ENCODE data around the gene PIK3C2A.

PIK3C2A gene

DNA sequence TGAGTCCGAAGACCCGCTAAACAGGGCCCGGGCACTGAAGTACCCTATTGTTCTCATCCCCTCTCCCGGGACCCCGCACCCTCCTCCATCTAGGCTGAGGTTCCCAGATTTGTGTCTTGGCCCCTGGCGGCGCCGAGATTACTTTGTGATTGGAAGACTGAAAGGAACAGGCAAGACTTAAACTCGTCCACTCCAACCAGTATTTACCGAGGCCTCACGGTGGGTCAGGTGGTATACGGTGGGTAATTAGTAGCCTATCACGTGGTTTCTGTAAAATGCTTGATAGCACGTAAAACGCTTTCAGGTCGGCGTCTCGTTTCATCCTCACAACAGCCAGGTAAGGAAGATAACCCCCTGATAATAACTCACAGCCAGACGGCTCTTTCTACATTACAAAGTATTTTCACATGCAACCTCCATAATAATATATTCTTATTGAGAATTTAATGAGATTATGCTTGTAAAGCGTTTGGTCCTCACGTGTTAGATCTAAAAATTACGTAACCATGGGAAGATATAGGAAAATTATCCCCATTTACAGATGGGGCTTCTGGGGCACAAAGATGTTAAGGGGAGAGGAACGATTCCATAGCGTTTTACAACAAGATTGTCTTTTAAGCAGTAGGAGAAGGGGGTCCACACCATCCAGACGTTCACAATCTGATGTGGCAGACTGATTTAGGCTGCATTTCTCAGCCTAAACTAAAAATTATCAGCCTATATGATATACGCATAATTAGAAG is 642 bp upstream of the PIK3C2A start:
- DNase-seq = peak; percentile 50

DNA sequence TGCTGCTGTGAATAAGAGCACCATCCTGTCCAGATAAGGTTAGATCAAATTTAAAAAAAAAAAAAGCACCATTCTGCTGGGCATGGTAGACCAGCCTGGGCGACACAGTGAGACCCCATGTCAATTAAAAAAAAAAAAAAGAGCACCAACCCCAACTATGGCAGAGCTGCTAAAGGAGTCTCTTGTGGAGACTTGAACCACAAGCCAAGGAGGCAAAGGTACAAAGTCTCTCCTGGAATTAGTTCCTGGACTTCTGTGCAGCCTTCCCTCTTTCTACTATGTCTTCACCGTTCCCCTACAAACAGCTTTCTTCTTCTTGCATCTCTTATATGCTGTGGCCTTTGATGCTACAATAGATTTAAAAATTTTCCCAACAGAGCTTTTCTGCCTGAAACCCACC is 1.3 kb downstream of the PIK3C2A start:
- DNase-seq = no peak

DNA sequence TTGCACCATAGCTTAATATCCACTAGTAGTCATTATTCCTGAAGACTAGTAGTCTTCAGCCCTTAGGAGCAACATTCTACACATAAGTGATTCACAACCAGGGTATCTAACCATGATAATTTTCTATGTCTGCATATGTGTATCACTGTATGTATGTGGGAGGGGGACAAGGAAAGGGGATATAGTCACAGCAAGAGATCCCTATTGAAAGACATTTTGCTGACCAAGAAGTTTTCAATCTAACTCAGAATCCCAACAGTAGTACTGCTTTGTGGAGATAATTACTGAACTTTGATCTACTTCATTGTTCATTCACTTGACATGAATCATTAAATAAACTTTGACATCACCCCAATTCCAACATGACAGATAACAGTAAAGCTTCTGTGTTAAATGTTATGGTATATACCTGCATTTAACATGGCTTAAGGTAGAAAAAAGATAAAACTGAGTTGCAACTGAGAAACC is 10.3 kb downstream of the PIK3C2A start:
- DNase-seq = no peak

DNA sequence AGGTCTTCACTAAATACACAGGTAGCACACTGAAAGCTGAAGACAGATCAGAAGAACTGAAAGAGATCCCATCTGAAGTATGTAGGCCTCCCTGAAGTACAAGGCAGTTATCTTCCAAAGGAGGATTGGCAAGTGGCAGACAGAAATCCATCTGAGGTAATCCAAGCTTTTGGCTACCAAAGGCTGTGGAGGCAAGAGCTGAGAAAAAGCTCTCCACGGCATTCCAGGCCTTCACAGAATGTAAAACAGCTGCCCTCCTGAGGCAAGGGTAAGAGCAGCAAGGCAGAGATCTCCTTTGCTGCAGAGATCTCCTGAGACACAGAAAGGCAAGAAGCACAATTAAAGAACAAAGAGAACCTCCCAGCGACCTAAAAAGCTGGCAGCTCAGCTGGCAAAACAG is 19.1 kb downstream of the PIK3C2A start:
- DNase-seq = no peak

DNA sequence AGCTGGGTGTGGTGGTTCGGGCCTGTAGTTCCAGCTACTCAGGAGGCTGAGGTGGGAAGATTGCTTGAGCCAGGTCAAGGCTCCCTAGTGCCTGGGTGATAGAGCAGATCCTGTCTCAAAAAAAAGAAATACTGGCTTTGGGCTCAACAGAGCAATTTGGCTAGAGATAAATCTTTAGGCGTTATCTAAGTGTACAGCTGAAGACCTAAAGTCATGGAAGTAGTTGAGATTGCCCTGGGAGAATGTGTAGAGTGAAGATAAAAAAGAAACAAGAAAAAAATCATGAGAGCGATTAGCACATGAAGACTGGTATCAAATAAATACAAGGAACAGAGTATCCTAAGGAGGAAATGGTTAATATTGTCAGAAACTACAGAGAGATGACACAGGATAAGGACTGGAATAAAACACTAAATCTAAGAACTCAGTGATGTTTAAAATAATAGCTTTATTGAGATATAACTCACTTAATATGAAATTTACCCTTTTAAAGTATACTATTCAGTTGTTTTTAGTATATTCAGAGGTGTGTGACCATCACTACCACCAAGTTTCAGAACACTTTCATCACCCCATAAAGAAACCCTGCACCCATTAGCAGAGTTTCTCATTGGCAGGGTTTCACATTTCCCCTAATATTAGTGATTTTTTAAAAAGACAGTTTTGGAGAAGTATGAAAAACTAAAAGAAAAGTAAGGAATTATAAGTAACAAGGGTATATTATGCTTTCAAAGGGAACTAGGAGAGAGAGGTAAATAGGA is 20.7 kb downstream of the PIK3C2A start:
- no peak for DNase-seq

DNA sequence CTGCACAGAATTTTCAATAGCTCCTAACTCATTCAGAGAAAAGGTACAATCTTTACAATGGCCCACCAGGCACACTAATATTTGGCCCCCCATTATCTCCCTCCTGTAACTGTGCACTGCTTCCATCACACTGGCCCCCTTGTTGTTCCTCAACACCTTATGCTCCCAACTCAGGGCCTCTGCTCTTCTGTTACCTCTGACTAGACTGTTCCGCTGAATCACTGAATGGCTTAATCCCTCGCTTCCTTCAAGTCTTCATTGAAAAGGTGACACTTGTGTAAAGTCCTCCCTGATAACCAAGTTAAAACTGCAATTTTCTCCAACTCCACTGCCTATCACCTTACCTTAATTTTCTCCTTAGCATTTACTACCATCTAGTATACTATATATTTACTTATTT is 21.8 kb downstream of the PIK3C2A start:
- DNase-seq = no peak

DNA sequence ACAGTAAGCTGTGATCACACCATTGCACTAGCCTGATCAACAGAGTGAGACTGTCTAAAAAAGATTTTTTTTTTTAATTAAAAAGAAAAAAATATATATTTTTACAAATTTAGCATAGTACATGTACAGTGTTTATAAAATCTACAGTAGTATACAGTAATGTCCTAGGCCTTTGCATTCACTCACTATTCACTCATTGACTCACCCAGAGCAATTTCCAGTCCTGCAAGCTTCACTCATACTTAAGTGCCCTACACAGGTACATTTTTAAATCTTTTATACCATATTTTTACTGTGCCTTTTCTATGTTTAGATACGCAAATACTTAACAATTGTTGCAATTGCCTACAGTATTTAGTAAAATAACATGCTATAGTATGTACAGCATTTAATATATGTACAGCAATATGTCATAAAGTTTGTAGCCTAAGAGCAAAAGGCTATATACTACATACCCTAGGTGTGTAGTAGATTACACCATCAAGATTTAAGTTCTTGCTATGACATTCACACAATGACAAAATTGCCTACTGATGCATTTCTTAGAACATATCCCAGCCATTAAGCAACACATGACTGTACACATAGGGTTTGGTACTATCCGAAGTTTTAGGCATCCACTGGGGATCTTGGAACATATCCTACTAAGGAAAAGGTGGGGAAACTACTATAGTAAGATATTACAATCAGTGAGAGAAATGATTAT is 22.8 kb downstream of the PIK3C2A start:
- no peak for DNase-seq

DNA sequence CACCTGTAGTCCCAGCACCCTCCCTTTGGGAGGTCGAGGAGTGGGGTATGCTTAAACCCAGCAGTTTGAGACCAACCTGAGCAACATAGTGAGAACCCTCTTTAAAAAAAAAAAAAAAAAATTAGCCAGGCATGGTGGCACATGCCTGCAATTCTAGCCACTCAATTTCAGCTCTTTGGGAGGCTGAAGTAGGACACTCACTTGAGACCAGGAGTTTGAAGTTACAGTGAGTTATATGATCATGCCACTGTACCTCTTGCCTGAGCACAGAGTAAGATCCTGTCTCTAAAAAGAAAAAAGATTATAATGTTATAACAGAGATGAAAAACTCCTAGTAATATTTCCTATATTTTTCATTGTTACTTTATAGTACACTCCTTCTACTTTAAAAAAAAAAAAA is 23.9 kb downstream of the PIK3C2A start:
- no peak for DNase-seq

DNA sequence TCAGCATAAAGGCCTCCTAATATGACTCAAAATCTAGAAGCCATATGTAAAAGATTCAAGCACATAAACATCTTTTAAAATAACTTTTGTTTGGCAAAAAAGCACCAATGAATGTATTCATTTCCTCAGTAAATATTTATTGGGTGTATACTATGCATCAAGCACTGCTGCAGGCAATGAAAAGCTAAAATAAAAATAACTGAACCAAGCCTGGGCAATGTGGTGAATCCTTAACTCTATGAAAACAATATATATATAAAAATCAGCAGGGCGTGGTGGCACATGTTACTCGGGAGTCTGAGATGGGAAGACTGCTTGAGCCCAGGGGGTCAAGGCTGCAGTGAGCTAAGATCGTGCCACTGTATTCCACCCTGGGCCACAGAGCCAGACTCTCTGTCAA is 27.8 kb downstream of the PIK3C2A start:
- DNase-seq = no peak

DNA sequence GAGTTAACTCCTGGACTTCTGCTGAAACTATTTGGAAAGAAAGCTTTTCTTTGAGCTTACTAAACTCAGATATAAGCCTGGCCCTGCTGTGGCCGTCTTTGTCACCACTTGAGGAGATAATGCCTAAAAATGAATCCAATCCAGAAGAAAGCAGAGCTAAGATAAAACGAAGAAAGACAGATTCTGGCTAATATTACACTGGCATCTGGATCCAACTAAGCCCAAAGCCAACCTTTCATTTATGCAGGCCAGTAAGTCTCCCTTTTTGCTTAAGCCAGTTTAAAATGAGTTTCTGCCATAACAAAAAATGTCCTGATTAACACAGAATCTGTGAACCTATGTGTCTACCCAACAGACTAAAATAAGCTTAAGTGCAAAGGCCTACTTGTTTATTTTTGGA is 34.5 kb downstream of the PIK3C2A start:
- no peak for DNase-seq

DNA sequence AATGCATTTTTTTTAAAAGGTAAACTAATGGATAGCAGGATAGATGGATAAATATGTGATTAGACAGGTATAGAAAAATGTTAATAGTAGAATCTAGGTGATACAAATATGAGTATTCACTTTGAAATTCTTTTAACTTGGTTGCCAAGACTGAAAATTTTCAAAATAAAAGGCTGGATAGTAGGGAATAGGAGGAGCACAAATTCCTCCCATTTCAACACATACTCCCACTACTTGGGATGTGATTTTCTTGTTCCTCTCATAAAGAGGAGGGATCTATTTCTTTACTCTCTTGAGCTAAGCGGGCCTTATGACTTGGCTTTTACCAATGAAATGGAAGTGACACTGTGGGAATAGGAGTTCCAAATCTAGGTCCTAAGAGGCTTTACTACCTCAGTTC is 35.9 kb downstream of the PIK3C2A start:
- DNase-seq = no peak

DNA sequence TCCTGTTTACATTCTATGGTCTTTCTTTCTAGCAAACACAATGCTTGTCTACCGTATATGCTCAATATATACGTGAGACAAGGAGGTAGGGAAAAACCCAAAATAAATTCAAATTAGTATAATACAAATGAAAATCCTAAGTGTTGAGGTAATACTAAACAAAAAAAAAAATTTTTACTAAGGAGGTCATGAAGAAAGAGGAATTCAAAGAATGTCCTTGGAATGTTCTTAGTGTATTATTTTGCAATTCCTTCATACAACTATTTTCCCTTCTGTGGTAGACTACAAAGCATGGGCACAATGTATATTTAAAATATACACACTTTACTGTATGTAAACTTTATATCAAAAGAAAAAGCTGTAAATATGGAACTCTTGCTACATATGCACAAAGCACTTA is 36.4 kb downstream of the PIK3C2A start:
- DNase-seq = no peak

DNA sequence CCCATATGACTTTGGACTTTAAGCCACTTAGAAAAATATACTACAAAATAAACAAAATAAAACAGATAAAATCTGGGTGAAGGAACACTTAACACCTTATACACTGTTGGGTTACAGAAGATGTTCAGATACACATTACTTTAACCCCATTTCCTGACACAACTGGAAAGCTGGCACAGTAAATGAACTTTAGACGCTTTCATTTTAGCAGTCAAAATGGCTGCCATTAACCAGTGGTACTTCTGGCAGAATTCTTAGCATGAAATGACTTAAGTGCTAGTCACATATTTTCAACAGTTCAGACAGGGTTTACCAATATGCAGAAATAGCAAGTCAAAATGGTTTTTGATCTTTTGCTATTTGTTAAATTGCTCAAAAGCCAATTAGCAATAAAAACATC is 37.9 kb downstream of the PIK3C2A start:
- no peak for DNase-seq

DNA sequence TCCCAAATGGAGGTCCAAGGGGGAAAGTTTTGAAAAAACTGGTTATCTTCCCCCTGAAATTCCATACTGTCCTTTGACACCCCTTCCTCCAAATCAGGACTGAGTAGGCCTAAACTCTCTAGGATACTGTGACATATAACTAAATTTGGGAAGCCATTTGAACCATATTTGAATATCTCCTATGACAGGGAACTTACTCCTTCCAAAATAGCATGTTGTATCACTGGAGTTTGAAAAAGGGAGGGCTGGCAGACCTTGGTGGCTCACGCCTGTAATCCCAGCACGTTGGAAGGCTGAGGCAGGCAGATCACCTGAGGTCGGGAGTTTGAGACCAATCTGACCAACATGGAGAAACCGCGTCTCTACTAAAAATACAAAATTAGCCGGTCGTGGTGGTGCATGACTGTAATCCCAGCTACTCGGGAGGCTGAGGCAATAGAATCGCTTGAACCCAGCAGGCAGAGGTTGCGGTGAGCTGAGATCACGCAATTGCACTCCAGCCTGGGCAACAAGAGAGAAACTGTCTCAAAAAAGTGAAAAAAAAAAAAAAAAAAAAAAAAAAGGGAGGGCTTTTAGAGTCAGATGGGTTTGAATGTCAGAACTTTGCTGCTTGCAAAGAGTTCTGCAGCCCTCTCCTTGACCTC is 42.4 kb downstream of the PIK3C2A start:
- DNase-seq = no peak

DNA sequence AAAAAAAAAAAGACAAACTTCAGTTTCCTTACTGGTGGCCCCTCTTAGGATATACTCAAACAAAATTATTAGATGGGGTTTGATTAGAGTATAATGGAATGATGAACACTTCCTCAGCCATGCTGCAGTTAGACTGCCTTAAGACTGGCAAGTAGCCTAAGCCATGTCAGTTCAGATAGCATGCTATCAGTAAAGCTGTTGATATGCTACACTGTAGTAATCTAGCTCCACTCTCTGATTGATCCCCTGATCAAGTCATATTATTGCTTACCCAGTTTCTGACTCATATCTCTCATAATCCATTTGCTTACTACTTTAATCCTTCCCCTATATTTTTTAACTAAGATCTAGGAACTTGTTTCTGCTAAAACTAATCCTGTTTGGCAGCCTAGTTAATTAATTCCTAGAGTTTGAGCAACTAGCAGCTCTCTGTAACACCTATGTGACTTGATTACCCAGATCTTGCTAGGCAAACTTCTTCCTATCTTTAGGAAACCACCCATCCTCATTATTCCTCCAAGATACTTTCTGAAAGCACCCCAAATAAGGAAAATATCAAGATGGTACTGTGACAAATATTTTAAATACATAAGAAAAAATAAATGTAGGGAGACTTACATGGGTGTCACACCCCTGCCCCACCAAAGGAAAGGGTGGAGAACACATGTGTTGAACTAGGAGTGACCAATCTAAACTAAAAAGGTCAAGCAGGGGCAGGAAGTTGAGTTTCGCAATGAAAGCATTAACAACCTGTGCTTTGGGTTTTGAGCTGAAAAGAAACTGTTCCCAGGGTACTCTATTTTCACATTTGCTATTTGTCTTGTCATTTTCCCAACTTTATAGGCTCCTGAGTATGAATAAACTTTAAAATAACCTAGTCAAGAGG is 43.2 kb downstream of the PIK3C2A start:
- no peak for DNase-seq

DNA sequence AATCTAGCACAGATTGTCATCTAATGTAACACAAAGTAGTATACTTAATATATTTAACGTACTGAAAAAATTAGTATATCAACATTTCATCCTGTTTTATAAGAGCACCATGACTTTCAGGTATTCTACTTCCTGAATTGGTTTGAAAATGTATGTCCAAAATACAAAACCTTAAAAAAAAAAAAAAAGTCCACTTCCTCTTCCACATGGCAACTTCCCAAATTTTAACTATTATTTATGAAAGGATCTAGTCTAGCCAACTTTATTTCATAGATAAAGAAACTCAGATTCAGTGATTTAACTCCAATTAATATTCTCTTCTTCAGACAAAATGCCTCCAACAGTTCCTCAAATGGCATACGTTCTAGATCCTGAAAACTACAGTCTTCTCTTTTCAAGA is 44.0 kb downstream of the PIK3C2A start:
- no peak for DNase-seq

DNA sequence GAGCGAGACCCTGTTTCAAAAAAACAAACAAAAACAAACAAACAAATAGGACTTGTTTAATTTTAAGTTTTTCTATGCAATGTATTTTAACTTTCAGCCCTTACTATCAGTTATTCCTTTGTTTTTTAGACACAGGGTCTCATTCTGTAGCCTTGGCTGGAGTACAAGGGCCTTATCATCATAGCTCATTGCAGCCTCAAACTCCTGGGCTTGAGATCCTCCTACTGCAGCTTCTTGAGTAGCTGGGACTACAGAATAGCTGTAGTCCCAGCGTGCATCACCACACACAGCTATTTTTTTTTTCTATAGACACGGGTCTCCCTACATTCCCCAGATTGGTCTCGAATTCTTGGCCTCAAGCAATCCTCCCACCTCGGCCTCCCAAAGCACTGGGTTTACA is 44.5 kb downstream of the PIK3C2A start:
- DNase-seq = no peak

DNA sequence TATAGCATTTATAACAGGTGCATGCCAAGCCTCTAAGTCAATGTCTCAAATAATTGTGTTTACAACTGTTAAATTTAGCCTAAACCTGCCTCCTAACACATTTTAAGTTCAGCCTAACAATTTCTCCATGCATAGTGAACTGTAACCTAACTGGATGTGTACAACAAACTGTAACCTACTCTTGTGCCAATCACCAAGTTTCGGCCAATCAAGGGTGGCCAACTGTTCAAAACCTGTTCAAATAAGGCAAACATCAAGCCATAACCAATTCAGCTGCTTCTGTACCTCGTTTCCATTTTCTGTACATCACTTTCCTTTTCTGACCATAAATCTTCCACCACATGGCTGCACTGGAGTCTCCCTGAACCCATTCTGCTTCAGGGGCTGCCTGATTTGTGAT is 45.4 kb downstream of the PIK3C2A start:
- no peak for DNase-seq

DNA sequence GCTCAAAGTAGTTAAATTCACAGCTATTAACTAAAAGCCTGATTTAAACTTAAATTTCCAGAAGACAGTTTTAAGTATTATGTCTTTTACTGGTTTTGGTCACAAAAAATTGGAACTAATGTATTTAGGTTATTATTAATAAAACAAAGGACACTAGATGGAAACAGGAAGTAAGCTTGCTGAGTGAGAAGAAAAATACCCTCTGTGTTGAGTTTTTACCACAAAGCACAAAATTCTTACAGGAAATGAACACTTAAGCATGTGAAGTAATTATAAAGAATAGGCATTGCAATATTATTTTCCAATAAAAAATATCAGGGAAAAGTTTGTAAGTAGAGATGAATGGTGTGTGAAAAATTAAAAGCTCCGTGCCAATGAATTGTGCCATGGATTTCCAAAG is 46.3 kb downstream of the PIK3C2A start:
- DNase-seq = no peak

DNA sequence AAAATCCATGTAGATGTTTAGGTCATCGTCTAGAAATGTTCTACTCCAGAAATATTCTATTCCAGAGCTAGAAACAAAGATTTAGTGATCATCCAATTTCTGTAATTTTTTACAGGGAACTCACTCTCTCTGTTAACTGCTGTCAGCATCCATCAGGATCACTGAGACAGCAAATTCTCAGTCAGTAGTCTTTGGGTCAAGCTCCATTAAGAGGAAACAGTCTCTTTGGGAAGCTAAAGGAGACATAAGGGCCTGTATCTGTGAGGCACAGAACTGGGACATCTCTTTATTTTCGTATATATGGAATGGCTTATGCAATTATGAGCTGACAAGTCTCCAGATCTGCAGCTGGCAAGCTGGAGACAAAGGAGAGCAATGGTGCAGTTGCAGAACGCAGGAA is 48.3 kb downstream of the PIK3C2A start:
- no peak for DNase-seq
